ENCODE measurements around the gene RNF144A.

GRCh38 chr2:6946722-6947121, 29.5 kb downstream of the RNF144A start:
- TF ChIP-seq, protein P1, sequence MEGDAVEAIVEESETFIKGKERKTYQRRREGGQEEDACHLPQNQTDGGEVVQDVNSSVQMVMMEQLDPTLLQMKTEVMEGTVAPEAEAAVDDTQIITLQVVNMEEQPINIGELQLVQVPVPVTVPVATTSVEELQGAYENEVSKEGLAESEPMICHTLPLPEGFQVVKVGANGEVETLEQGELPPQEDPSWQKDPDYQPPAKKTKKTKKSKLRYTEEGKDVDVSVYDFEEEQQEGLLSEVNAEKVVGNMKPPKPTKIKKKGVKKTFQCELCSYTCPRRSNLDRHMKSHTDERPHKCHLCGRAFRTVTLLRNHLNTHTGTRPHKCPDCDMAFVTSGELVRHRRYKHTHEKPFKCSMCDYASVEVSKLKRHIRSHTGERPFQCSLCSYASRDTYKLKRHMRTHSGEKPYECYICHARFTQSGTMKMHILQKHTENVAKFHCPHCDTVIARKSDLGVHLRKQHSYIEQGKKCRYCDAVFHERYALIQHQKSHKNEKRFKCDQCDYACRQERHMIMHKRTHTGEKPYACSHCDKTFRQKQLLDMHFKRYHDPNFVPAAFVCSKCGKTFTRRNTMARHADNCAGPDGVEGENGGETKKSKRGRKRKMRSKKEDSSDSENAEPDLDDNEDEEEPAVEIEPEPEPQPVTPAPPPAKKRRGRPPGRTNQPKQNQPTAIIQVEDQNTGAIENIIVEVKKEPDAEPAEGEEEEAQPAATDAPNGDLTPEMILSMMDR (IDR thresholded peaks at IDR 0.05): no peak
- no peak for TF ChIP-seq ZFX (IDR thresholded peaks at IDR 0.05; ENCODE audit: borderline replicate concordance)
